Activated CD4-positive, alpha-beta memory T cell treated with anti-CD3 and anti-CD28 coated beads, Interleukin-2, amount 10 ng/mL, durations not matched to agents 7 days and 5 days (primary cell): Measurements from ENCODE around the gene CIITA. TPM values are rescaled to one million over a fixed set of nuclear protein-coding genes. Genes with fewer than 3 reads are reported as not detected.

Experiments used
- CTCF ChIA-PET: fragments of 350-600 bp; sonication (Branson Sonifier 250); formaldehyde crosslinking; loops from one replicate; lab custom pipeline; 2021; ENCODE audit warnings: antibody characterized with exemption, inconsistent platforms; lab: Charles Lee
- POLR2A ChIA-PET: fragments of 350-600 bp; sonication (Branson Sonifier 250); formaldehyde crosslinking; loops from one replicate; lab custom pipeline; 2021; ENCODE audit warnings: antibody characterized with exemption; lab: Charles Lee
- DNase-seq: peaks from one replicate; pipeline ENCODE4 v3.0.0-alpha.2; 2020
- H3K27ac Mint-ChIP-seq: one replicate; pipeline ENCODE4 v1.8.0; 2021; ENCODE audit warnings: mild to moderate bottlenecking, mixed read lengths
- H3K27me3 Mint-ChIP-seq: one replicate; pipeline ENCODE4 v1.8.0; 2021; ENCODE audit warnings: mixed read lengths
- H3K36me3 Mint-ChIP-seq: one replicate; pipeline ENCODE4 v1.8.0; 2021; ENCODE audit warnings: low read depth, mixed read lengths
- H3K4me1 Mint-ChIP-seq: one replicate; pipeline ENCODE4 v1.8.0; 2021; ENCODE audit warnings: mixed read lengths
- H3K4me3 Mint-ChIP-seq: one replicate; pipeline ENCODE4 v1.8.0; 2021; ENCODE audit warnings: mild to moderate bottlenecking, mixed read lengths
- H3K9me3 Mint-ChIP-seq: one replicate; pipeline ENCODE4 v1.8.0; 2021; ENCODE audit warnings: mixed read lengths
- total RNA-seq, 2 experiments: library from RNA; stranded (reverse); gene quantifications; one replicate each; pipeline ENCODE4 v1.2.3, GENCODE V29; 2021

CIITA gene
- total RNA-seq, 2 experiments from 2014 or later: 48.5 to 48.9 TPM

- Mint-ChIP-seq H3K4me3 (no peak overlapping the region), H3K36me3 (no peaks in the 10 kb centered on the region), H3K27me3 (peaks cover 34% of the 10 kb centered on the region), H3K9me3 (peaks cover 7% of the 10 kb centered on the region), H3K4me1 (peaks cover 17% of the 10 kb centered on the region), H3K27ac (no peak overlapping the region)
- no peak for DNase-seq
- ChIA-PET POLR2A (interaction anchor here (1.0 kb wide), 1 partner anchor 13 kb away, joined by 4 read pairs; no protein-coding TSS in a partner anchor), CTCF (no interaction called here)
These were observed 18.0 kb upstream of the CIITA start for GRCh38 chr16:10859020-10859419.

- H3K4me3 Mint-ChIP-seq: no peak overlapping the region
- ChIA-PET POLR2A (interaction anchor here (1.0 kb wide), 1 partner anchor 12 kb away, joined by 4 read pairs; no protein-coding TSS in a partner anchor), CTCF (no interaction called here)
- H3K9me3 Mint-ChIP-seq: peaks cover 7% of the 10 kb centered on the region
- no peak for DNase-seq
- peaks cover 37% of the 10 kb centered on the region for H3K27me3 Mint-ChIP-seq
- H3K27ac Mint-ChIP-seq: no peak overlapping the region
- no peaks in the 10 kb centered on the region for H3K36me3 Mint-ChIP-seq
- H3K4me1 Mint-ChIP-seq: peaks cover 17% of the 10 kb centered on the region
These were observed 17.3 kb upstream of the CIITA start for GRCh38 chr16:10859658-10860057.

GRCh38 chr16:10862438-10862837 is 14.6 kb upstream of the CIITA start:
- Mint-ChIP-seq H3K27me3 (peaks cover 37% of the 10 kb centered on the region), H3K27ac (no peak overlapping the region), H3K36me3 (no peaks in the 10 kb centered on the region), H3K9me3 (peaks cover 7% of the 10 kb centered on the region), H3K4me1 (peaks cover 25% of the 10 kb centered on the region), H3K4me3 (no peak overlapping the region)
- DNase-seq: no peak
- POLR2A ChIA-PET: interaction anchor here (1.8 kb wide), 1 partner anchor 9 kb away, joined by 5 read pairs; no protein-coding TSS in a partner anchor
- CTCF ChIA-PET: interaction anchor here (0.6 kb wide), 1 partner anchor 500 kb away, joined by 3 read pairs; no protein-coding TSS in a partner anchor

DNA sequence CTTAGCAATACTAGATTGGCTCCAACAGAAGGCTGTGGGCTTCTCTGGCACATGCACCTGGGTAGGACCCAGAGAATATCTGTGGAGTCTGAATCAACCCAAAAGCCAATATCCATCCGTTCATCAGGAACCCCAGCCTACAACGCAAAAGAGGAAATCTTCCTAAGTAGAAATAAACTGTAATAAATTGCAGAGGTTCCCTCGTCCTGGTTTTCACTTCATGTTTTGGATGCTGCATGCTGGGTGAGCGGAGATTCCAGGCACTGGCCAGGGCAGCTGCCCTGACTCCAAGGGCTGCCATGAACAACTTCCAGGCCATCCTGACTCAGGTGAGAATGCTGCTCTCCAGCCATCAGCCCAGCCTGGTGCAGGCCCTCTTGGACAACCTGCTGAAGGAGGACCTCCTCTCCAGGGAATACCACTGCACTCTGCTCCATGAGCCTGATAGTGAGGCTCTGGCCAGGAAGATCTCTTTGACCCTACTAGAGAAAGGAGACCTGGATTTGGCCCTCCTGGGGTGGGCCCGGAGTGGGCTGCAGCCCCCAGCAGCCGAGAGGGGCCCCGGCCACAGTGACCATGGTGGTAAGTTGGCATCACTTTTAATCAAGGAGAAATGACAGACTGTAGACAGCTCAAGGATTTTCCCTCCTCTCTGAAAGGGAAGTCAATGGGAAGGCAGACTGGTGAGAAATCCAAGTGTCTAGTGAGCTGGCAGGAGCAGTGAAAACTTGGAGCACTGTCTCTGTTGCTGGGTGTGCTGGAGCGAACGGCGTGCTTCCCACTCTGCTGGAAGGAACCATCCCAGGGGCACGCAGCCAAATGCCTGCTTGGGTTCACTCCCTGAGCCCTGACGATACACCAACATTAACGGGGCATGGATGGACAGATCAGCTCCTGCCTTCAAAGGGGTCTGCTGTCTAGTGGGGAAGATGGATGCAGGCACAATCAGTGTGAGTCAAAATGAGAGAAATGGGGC is 10.7 kb upstream of the CIITA start:
- DNase-seq: no peak
- Mint-ChIP-seq H3K4me3 (no peak overlapping the region), H3K27me3 (peaks cover 23% of the 10 kb centered on the region), H3K36me3 (no peaks in the 10 kb centered on the region), H3K27ac (no peak overlapping the region), H3K4me1 (peaks cover 62% of the 10 kb centered on the region), H3K9me3 (peaks cover 2% of the 10 kb centered on the region)
- CTCF ChIA-PET: interaction anchor here (0.6 kb wide), 1 partner anchor 72 kb away, joined by 3 read pairs; no protein-coding TSS in a partner anchor
- POLR2A ChIA-PET: no interaction called here

- Mint-ChIP-seq H3K27me3 (peaks cover 16% of the 10 kb centered on the region), H3K27ac (peak overlapping the region; percentile 27), H3K9me3 (peaks cover 2% of the 10 kb centered on the region), H3K4me1 (peaks cover 68% of the 10 kb centered on the region), H3K36me3 (no peaks in the 10 kb centered on the region), H3K4me3 (no peak overlapping the region)
- ChIA-PET CTCF (interaction anchor here (1.7 kb wide), 1 partner anchor 10 kb away, joined by 8 read pairs; the partner anchor contains the start of gene CIITA), POLR2A (no interaction called here)
- no peak for DNase-seq
These were observed 9.8 kb upstream of the CIITA start for GRCh38 chr16:10867199-10867598.

DNA sequence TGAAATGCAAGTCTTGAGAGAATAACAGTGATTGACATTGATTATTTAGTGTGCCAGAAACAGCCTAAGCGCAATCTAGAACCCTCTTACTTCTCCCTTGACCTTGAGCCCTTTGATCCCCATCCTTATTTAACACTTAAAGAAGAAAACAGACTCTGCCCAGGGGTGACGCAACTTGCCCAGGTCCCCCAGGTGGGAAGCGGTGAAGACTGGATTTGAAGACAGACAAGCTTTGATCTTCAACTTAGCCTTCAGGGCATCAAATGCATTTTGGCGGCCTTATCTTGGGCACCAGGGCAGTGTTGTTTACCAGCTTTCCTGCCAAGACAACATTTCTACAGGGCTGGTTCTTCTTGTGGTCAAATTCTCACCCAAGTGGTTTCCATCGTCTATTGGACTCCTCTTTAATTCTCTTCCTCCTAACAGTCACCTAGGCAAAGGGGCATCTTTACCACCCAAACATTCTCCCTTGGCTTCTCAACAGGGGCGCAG is 8.9 kb upstream of the CIITA start:
- ChIA-PET CTCF (interaction anchor here (0.5 to 1.7 kb wide), 3 partner anchors 9 to 45 kb away, joined by 3 to 8 read pairs (median 3); partner anchors contain the start of gene CIITA), POLR2A (interaction anchor here (1.2 to 3.8 kb wide), 4 partner anchors 9 to 50 kb away, joined by 4 to 29 read pairs (median 9); partner anchors contain the start of gene CIITA)
- no peak overlapping the region for H3K4me3 Mint-ChIP-seq

GRCh38 chr16:10868596-10869469 is 8.2 kb upstream of the CIITA start:
- Mint-ChIP-seq H3K9me3 (no peaks in the 10 kb centered on the region), H3K36me3 (no peaks in the 10 kb centered on the region), H3K4me1 (peaks cover 69% of the 10 kb centered on the region), H3K4me3 (peak overlapping the region; percentile 28), H3K27ac (peak overlapping the region; percentile 95), H3K27me3 (peaks cover 2% of the 10 kb centered on the region)
- POLR2A ChIA-PET: interaction anchor here (1.2 to 3.8 kb wide), 4 partner anchors 8 to 49 kb away, joined by 4 to 29 read pairs (median 9); partner anchors contain the start of gene CIITA
- DNase-seq: no peak
- CTCF ChIA-PET: interaction anchor here (1.2 to 1.7 kb wide), 2 partner anchors 9 to 10 kb away, joined by 3 to 8 read pairs; partner anchors contain the start of gene CIITA

More for the DNA sequence above, 8.9 kb upstream of the CIITA start:
- peak overlapping the region; percentile 95 for H3K27ac Mint-ChIP-seq
- H3K4me1 Mint-ChIP-seq: peaks cover 67% of the 10 kb centered on the region
- DNase-seq: no peak
- H3K27me3 Mint-ChIP-seq: peaks cover 8% of the 10 kb centered on the region
- peaks cover 2% of the 10 kb centered on the region for H3K9me3 Mint-ChIP-seq
- no peaks in the 10 kb centered on the region for H3K36me3 Mint-ChIP-seq

DNA sequence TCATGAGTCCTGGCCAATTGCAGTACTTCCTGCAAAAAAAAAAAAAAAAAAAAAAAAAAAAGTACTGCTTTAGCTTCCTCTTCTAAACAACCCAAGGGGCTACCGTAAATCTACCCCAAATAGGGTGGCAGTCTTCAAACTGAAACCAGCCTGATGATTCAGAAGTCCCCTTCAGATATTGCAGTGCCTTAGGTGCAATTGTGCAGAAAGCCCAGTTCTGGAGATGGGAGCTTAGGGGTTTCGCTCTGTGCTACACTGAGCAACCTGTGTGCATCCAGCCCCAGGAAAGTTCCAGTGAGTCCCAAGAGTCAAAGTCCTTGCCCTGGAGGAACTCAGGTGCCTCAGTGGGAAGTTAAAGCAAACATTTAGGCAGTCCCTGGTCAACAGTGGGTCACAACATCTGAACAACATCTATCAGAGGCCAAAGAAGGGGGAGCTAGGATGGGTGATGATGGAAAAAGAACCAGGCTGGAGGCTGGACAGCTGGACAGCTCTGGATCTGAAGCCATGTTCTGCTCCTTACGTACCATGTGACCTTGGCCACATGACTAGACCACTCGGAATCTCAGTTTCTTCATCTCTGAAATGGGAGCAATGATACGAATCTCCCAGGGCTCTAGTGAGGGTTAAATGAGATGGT is 6.7 kb upstream of the CIITA start:
- no peaks in the 10 kb centered on the region for H3K36me3 Mint-ChIP-seq
- CTCF ChIA-PET: interaction anchor here (1.7 kb wide), 1 partner anchor 133 kb away, joined by 6 read pairs; no protein-coding TSS in a partner anchor
- no peaks in the 10 kb centered on the region for H3K9me3 Mint-ChIP-seq
- peaks cover 83% of the 10 kb centered on the region for H3K4me1 Mint-ChIP-seq
- POLR2A ChIA-PET: interaction anchor here (0.6 to 3.8 kb wide), 8 partner anchors 9 to 126 kb away, joined by 3 to 29 read pairs (median 4); partner anchors contain the start of gene NUBP1
- H3K4me3 Mint-ChIP-seq: peak overlapping the region; percentile 14
- peak; percentile 34 for DNase-seq
- no peaks in the 10 kb centered on the region for H3K27me3 Mint-ChIP-seq
- H3K27ac Mint-ChIP-seq: peak overlapping the region; percentile 95

- ChIA-PET CTCF (interaction anchor here (1.7 kb wide), 1 partner anchor 133 kb away, joined by 6 read pairs; no protein-coding TSS in a partner anchor), POLR2A (interaction anchor here (0.9 to 3.8 kb wide), 9 partner anchors 8 to 127 kb away, joined by 3 to 29 read pairs (median 4); partner anchors contain the start of genes DEXI and NUBP1)
- Mint-ChIP-seq H3K27me3 (no peaks in the 10 kb centered on the region), H3K4me3 (peak overlapping the region; percentile 48), H3K4me1 (peaks cover 88% of the 10 kb centered on the region), H3K36me3 (no peaks in the 10 kb centered on the region), H3K9me3 (no peaks in the 10 kb centered on the region), H3K27ac (peak overlapping the region; percentile 95)
- no peak for DNase-seq
These were observed 6.2 kb upstream of the CIITA start for GRCh38 chr16:10870808-10871156.

- POLR2A ChIA-PET: interaction anchor here (0.7 to 3.8 kb wide), 10 partner anchors 8 to 127 kb away, joined by 3 to 29 read pairs (median 4); partner anchors contain the start of genes DEXI and NUBP1
- Mint-ChIP-seq H3K27me3 (no peaks in the 10 kb centered on the region), H3K27ac (peak overlapping the region; percentile 95), H3K4me3 (peak overlapping the region; percentile 48), H3K36me3 (no peaks in the 10 kb centered on the region), H3K4me1 (peaks cover 94% of the 10 kb centered on the region), H3K9me3 (no peaks in the 10 kb centered on the region)
- peak; percentile 88 for DNase-seq
- CTCF ChIA-PET: interaction anchor here (1.1 to 1.7 kb wide), 2 partner anchors 48 to 134 kb away, joined by 3 to 6 read pairs; no protein-coding TSS in a partner anchor
These were observed 5.6 kb upstream of the CIITA start for GRCh38 chr16:10871157-10871991.
